Trophoblast cell (in vitro differentiated cells and primary cell): Measurements from ENCODE around the gene UQCRHL.
A peak's percentile ranks its signal among the peaks of the same experiment; 100 is the strongest.

Experiments used
- DNase-seq, 2 donors: peaks; one replicate each; pipeline ENCODE4 v3.0.0-alpha.2; 2016
- H2AFZ ChIP-seq: 2 replicates; pipeline ENCODE4 v1.6.1; 2013; ENCODE audit warnings: low read length, moderate library complexity, mild to moderate bottlenecking; ENCODE audit not compliant: insufficient read depth, poor library complexity
- H2AK5ac ChIP-seq: 2 replicates; pipeline ENCODE4 v1.6.1; 2013; ENCODE audit warnings: mild to moderate bottlenecking, low read length
- H2BK120ac ChIP-seq: 2 replicates; pipeline ENCODE4 v1.6.1; 2013; ENCODE audit warnings: low read length, mild to moderate bottlenecking, moderate library complexity; ENCODE audit not compliant: insufficient read depth, poor library complexity
- H2BK12ac ChIP-seq: 2 replicates; pipeline ENCODE4 v1.6.1; 2013; ENCODE audit warnings: mild to moderate bottlenecking, low read length, moderate library complexity
- H2BK5ac ChIP-seq: 2 replicates; pipeline ENCODE4 v1.6.1; 2013; ENCODE audit warnings: low read length, low read depth, moderate library complexity, mild to moderate bottlenecking; ENCODE audit not compliant: poor library complexity
- H3K14ac ChIP-seq: 2 replicates; pipeline ENCODE4 v1.6.1; 2013; ENCODE audit warnings: mild to moderate bottlenecking, low read length
- H3K18ac ChIP-seq: 2 replicates; pipeline ENCODE4 v1.6.1; 2013; ENCODE audit warnings: mild to moderate bottlenecking, low read length
- H3K23ac ChIP-seq: 2 replicates; pipeline ENCODE4 v1.6.1; 2013; ENCODE audit warnings: low read length
- H3K27ac ChIP-seq: 2 replicates; pipeline ENCODE4 v1.5.1; 2013; ENCODE audit warnings: low read depth, mild to moderate bottlenecking, inconsistent platforms, low read length, moderate library complexity
- H3K27me3 ChIP-seq: 2 replicates; pipeline ENCODE4 v1.6.1; 2013; ENCODE audit warnings: inconsistent platforms, mild to moderate bottlenecking, low read length, moderate library complexity; ENCODE audit not compliant: insufficient read depth
- H3K36me3 ChIP-seq, 2 experiments: 1 replicate in 1 of 2; 2 replicates in 1 of 2; pipeline ENCODE4 v1.6.1; 2013; ENCODE audit warnings: low read length in 2 of 2, mild to moderate bottlenecking in 2 of 2, moderate library complexity in 1 of 2; ENCODE audit not compliant: insufficient read depth in 2 of 2, control insufficient read depth in 1 of 2
- H3K4ac ChIP-seq: 2 replicates; pipeline ENCODE4 v1.6.1; 2013; ENCODE audit warnings: low read depth, mild to moderate bottlenecking, low read length, moderate library complexity
- H3K4me1 ChIP-seq, 2 experiments: 1 replicate in 1 of 2; 2 replicates in 1 of 2; pipeline ENCODE4 v1.6.1; 2013; ENCODE audit warnings: low read length in 2 of 2, mild to moderate bottlenecking in 2 of 2, moderate library complexity in 1 of 2; ENCODE audit not compliant: insufficient read depth in 2 of 2, control insufficient read depth in 1 of 2
- H3K4me2 ChIP-seq: 2 replicates; pipeline ENCODE4 v1.6.1; 2013; ENCODE audit warnings: inconsistent platforms, mild to moderate bottlenecking, low read length, moderate library complexity
- H3K4me3 ChIP-seq: 2 replicates; pipeline ENCODE4 v1.5.1; 2013; ENCODE audit warnings: mild to moderate bottlenecking, low read depth, low read length, inconsistent platforms
- H3K79me1 ChIP-seq: one replicate; pipeline ENCODE4 v1.6.1; 2013; ENCODE audit warnings: low read length
- H3K79me2 ChIP-seq: 2 replicates; pipeline ENCODE4 v1.6.1; 2013; ENCODE audit warnings: low read length, mild to moderate bottlenecking; ENCODE audit not compliant: control insufficient read depth, insufficient read depth, poor library complexity
- H3K9ac ChIP-seq: 2 replicates; pipeline ENCODE4 v1.6.1; 2013; ENCODE audit warnings: mild to moderate bottlenecking, low read length
- H3K9me3 ChIP-seq: 2 replicates; pipeline ENCODE4 v1.6.1; 2013; ENCODE audit warnings: low read depth, mild to moderate bottlenecking, control low read depth, inconsistent platforms, low read length; ENCODE audit not compliant: insufficient read depth
- H4K12ac ChIP-seq: 2 replicates; pipeline ENCODE4 v1.6.1; 2013; ENCODE audit warnings: low read depth, mild to moderate bottlenecking, low read length, moderate library complexity
- H4K8ac ChIP-seq: 2 replicates; pipeline ENCODE4 v1.6.1; 2013; ENCODE audit warnings: low read depth, mild to moderate bottlenecking, low read length, moderate library complexity
- H4K91ac ChIP-seq: one replicate; pipeline ENCODE4 v1.6.1; 2013; ENCODE audit warnings: low read depth, mild to moderate bottlenecking, low read length, moderate library complexity
- WGBS: extraction: QIAGEN DNeasy Blood & Tissue Kit; methylation state at CpG from one replicate; pipeline ENCODE4 v1.1.7; 2013; ENCODE audit warnings: missing lambda C conversion rate; ENCODE audit not compliant: insufficient read length, insufficient coverage; ENCODE audit errors: extremely low coverage; 5-methylcytosine and 5-hydroxymethylcytosine counted together

The UQCRHL gene

DNA sequence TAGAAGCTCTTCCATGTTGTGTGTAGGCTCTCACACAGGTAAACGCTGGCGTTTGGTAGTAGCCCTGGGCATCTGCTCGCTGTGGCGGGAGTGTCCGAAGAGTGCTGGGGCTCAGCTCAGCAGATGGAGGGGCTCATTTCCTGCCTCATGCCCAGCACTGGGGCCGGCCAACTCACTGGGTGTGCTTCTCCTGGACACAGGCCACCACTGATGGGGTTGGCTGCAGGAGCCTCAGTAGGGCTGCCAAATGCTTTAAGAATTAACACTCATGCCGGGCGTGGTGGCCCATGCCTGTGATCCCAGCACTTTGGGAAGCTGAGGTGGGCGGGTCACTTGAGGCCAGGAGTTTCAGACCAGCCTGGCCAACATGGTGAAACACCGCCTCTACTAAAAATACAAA lies 20.9 kb downstream of the UQCRHL start:
- no peak overlapping the region for H2BK5ac ChIP-seq
- H3K14ac ChIP-seq = no peak overlapping the region
- peak overlapping the region; percentile 37 for H4K12ac ChIP-seq
- no peak overlapping the region for H3K4ac ChIP-seq
- H4K91ac ChIP-seq = no peak overlapping the region
- no peaks in the 10 kb centered on the region for H3K27me3 ChIP-seq
- no peak overlapping the region for H2BK120ac ChIP-seq
- H3K9ac ChIP-seq = no peak overlapping the region
- no peak overlapping the region for H3K27ac ChIP-seq
- peaks cover 34 to 38% of the 10 kb centered on the region in 2 experiments for H3K36me3 ChIP-seq
- no peak overlapping the region for H3K23ac ChIP-seq
- H3K18ac ChIP-seq = no peak overlapping the region
- no peak for DNase-seq
- H3K4me1 ChIP-seq = peaks cover 5% of the 10 kb centered on the region in 2 experiments
- no peak overlapping the region for H2AK5ac ChIP-seq
- no CpG with 5 or more reads among the region's 10 CpGs for WGBS
- H3K79me2 ChIP-seq = no peaks in the 10 kb centered on the region
- H4K8ac ChIP-seq = no peak overlapping the region
- no peak overlapping the region for H3K4me3 ChIP-seq
- no peak overlapping the region for H2BK12ac ChIP-seq
- no peak overlapping the region for H3K4me2 ChIP-seq
- H3K9me3 ChIP-seq = no peaks in the 10 kb centered on the region
- H3K79me1 ChIP-seq = peaks cover 2% of the 10 kb centered on the region
- H2AFZ ChIP-seq = no peak overlapping the region

DNA sequence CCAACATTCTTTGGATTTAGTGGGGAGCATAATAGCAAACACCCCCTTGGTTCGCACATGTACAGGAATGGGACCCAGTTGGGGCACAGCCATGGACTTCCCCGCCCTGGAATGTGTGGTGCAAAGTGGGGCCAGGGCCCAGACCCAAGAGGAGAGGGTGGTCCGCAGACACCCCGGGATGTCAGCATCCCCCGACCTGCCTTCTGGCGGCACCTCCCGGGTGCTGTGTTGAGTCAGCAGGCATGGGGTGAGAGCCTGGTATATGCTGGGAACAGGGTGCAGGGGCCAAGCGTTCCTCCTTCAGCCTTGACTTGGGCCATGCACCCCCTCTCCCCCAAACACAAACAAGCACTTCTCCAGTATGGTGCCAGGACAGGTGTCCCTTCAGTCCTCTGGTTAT lies 21.8 kb downstream of the UQCRHL start:
- H3K27ac ChIP-seq = no peak overlapping the region
- no peak for DNase-seq
- peaks cover 5% of the 10 kb centered on the region in 2 experiments for H3K4me1 ChIP-seq
- H2AFZ ChIP-seq = no peak overlapping the region
- no peak overlapping the region for H3K4me3 ChIP-seq
- WGBS = no CpG with 5 or more reads among the region's 8 CpGs
- H2BK12ac ChIP-seq = no peak overlapping the region
- H4K8ac ChIP-seq = no peak overlapping the region
- H4K12ac ChIP-seq = no peak overlapping the region
- H3K9ac ChIP-seq = no peak overlapping the region
- no peak overlapping the region for H3K4ac ChIP-seq
- H3K9me3 ChIP-seq = no peaks in the 10 kb centered on the region
- H2BK120ac ChIP-seq = no peak overlapping the region
- H4K91ac ChIP-seq = no peak overlapping the region
- H3K14ac ChIP-seq = no peak overlapping the region
- H3K36me3 ChIP-seq = peaks cover 42 to 45% of the 10 kb centered on the region in 2 experiments
- no peaks in the 10 kb centered on the region for H3K27me3 ChIP-seq
- no peak overlapping the region for H3K18ac ChIP-seq
- H3K79me2 ChIP-seq = no peaks in the 10 kb centered on the region
- H3K23ac ChIP-seq = no peak overlapping the region
- H3K4me2 ChIP-seq = no peak overlapping the region
- H3K79me1 ChIP-seq = peaks cover 2% of the 10 kb centered on the region
- H2BK5ac ChIP-seq = no peak overlapping the region
- no peak overlapping the region for H2AK5ac ChIP-seq

- no peak for DNase-seq
- Histone ChIP-seq H2BK12ac (no peak overlapping the region), H4K8ac (no peak overlapping the region), H4K91ac (no peak overlapping the region), H3K9me3 (peaks cover 2% of the 10 kb centered on the region), H2BK120ac (no peak overlapping the region), H3K27ac (no peak overlapping the region), H3K18ac (no peak overlapping the region), H3K4me2 (no peak overlapping the region), H3K9ac (no peak overlapping the region), H4K12ac (no peak overlapping the region), H3K4me1 (no peaks in the 10 kb centered on the region), H3K27me3 (no peaks in the 10 kb centered on the region), H3K36me3 (peaks cover 80 to 82% of the 10 kb centered on the region in 2 experiments), H3K14ac (no peak overlapping the region), H3K79me2 (no peaks in the 10 kb centered on the region), H3K4me3 (no peak overlapping the region), H2AFZ (no peak overlapping the region), H2AK5ac (no peak overlapping the region), H2BK5ac (no peak overlapping the region), H3K4ac (no peak overlapping the region), H3K23ac (no peak overlapping the region), H3K79me1 (no peaks in the 10 kb centered on the region)
- WGBS = no CpG with 5 or more reads among the region's 7 CpGs
Observed at GRCh38 chr1:15777909-15778707, 29.3 kb downstream of the UQCRHL start.

DNA sequence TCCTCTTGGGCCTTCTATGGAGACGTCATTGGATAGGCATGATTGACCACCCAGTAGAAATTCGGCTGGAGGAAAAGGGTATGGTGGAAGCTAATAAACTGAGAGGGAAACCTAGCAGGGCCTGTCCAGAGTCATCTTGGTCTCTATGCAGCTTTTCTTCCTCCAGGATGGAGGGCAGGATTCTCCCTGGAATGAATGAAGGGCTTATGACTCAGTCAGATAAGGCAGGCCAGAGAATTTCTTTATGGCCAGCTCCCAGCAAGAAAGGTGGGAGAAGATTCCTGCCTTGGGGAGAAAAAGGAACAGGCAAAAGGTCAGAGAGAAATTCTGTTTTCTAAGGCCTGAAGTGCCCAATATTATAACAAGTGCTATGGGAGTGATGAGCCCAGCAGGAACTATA lies 31.7 kb downstream of the UQCRHL start:
- H2BK120ac ChIP-seq = no peak overlapping the region
- no peak overlapping the region for H4K8ac ChIP-seq
- H2AFZ ChIP-seq = no peak overlapping the region
- WGBS = no CpG with 5 or more reads among the region's 2 CpGs
- no peak for DNase-seq
- no peak overlapping the region for H3K4me3 ChIP-seq
- no peak overlapping the region for H4K91ac ChIP-seq
- H2BK12ac ChIP-seq = no peak overlapping the region
- H3K9me3 ChIP-seq = peaks cover 2% of the 10 kb centered on the region
- no peak overlapping the region for H3K27ac ChIP-seq
- peaks cover 84 to 87% of the 10 kb centered on the region in 2 experiments for H3K36me3 ChIP-seq
- H3K18ac ChIP-seq = no peak overlapping the region
- no peaks in the 10 kb centered on the region for H3K79me2 ChIP-seq
- no peak overlapping the region for H3K14ac ChIP-seq
- no peaks in the 10 kb centered on the region for H3K4me1 ChIP-seq
- H2AK5ac ChIP-seq = no peak overlapping the region
- H3K27me3 ChIP-seq = no peaks in the 10 kb centered on the region
- H4K12ac ChIP-seq = no peak overlapping the region
- H3K4ac ChIP-seq = no peak overlapping the region
- no peak overlapping the region for H3K4me2 ChIP-seq
- H2BK5ac ChIP-seq = no peak overlapping the region
- H3K23ac ChIP-seq = no peak overlapping the region
- no peaks in the 10 kb centered on the region for H3K79me1 ChIP-seq
- H3K9ac ChIP-seq = no peak overlapping the region
